GM10266 (cell line): ENCODE results near the gene MYO15A.

Experiments used
- DNase-seq: peaks from one replicate; pipeline ENCODE4 v3.0.0; 2012; ENCODE audit errors: extremely low spot score
- TF ChIP-seq, protein P1 (sequence below): IDR thresholded peaks from 2 replicates; pipeline ENCODE4 v1.5.1; 2012; ENCODE audit warnings: mild to moderate bottlenecking, low read depth; ENCODE audit not compliant: control insufficient read depth, insufficient read depth; ENCODE audit errors: missing control alignments

MYO15A gene

DNA sequence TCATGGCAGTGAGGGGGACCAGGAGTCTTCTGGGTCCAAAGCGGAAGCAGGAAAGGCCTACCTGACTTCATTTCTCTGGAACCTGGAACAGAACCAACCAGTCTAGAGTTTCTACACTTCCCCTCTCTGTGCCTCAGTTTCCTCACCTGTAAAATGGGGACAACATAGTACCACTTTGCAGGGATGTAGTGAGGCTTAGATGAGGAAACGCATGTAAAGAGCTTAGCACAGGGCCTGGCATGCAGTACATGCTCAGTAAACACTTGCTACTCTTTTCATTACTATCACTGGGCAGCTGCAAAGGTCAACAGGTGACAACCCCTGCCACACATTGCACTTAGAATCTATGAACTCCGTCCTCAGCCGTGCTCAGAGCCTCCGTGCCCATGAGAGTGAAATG is 24.2 kb downstream of the MYO15A start:
- TF ChIP-seq, protein P1, sequence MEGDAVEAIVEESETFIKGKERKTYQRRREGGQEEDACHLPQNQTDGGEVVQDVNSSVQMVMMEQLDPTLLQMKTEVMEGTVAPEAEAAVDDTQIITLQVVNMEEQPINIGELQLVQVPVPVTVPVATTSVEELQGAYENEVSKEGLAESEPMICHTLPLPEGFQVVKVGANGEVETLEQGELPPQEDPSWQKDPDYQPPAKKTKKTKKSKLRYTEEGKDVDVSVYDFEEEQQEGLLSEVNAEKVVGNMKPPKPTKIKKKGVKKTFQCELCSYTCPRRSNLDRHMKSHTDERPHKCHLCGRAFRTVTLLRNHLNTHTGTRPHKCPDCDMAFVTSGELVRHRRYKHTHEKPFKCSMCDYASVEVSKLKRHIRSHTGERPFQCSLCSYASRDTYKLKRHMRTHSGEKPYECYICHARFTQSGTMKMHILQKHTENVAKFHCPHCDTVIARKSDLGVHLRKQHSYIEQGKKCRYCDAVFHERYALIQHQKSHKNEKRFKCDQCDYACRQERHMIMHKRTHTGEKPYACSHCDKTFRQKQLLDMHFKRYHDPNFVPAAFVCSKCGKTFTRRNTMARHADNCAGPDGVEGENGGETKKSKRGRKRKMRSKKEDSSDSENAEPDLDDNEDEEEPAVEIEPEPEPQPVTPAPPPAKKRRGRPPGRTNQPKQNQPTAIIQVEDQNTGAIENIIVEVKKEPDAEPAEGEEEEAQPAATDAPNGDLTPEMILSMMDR: no peak
- no peak for DNase-seq

DNA sequence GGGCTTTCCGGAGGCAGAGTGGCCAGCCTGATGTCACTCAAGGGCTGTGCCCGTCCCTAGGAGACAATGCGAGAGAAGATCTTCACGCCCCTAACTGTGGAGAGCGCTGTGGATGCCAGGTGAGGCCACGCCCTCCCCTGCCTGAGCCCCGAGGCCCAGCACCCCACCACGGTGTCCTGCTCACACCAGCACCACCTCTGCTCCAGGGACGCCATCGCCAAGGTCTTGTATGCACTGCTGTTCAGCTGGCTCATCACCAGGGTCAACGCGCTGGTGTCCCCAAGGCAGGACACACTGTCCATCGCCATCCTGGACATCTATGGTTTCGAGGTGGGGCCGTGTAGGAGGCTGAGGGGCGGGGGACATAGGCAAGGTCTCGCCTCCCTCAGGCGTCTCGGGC is 27.8 kb downstream of the MYO15A start:
- TF ChIP-seq, protein P1: no peak
- no peak for DNase-seq

DNA sequence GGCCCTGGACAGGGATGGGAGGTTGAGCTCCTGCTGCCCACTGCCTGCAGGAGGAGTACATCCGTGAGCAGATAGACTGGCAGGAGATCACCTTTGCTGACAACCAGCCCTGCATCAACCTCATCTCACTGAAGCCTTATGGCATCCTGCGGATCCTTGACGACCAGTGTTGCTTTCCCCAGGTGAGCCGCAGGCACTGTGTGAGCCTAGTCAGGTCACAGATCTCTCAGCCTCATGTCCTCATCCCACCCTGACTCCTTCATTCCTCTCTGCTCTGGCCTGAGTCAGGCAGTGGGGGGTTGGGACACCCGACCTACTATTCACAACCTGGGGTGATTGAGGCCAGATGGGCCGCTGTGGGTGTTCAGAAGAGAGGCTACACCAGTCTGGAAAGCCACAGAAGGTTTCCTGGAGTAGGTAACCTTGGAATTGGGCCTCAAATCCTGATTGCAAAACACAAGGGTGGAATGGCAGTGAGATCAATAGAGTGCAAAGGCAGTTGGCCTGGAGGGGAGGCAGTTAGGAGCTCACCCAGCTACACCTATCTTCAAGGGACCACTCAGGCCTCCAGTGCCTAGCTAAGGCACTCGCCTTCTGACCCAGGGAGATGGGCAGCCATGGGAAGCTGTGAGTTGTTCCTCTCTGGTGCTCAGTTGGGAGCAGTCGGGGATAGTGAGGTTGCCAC is 29.7 kb downstream of the MYO15A start:
- TF ChIP-seq, protein P1: no peak

DNA sequence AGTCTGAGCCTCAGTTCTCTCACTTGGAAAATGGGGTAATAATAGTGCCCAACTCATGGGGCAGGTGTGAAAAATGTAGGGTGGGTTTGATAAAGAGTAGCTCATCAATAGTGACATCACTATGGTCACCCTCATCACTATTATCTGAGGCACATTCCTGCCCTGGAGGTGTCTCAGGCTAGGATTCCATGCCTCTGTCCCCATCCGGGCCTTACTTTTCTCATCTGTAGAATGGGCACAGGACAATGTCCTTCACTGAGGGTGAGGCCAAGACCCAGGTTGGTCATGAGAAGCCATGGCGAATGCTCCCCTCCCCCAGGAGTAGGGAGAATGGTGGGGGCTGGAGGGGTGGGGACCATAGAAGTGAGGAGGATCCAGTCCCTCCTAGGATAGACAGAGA is 30.5 kb downstream of the MYO15A start:
- TF ChIP-seq, protein P1: no peak
- DNase-seq: no peak

More for the DNA sequence above, 29.7 kb downstream of the MYO15A start:
- no peak for DNase-seq

DNA sequence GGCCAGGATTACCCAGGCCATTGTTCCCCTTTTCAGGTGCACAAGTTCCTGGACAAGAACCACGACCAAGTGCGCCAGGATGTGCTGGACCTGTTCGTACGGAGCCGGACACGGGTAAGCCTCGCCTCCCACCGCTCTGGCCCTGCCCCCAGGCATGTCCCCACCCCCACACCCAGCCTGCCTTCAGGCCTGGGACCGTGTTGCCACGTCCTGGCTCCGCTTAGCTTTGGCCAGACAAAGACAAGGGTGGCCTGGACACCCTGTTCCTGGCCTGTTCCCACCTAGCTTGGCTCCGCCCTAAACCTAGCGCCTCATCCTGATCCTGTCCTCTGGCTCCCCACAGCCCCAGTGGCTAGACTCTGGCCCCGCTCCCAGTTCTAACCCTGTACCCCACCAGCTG is 30.9 kb downstream of the MYO15A start:
- TF ChIP-seq, protein P1: no peak
- DNase-seq: no peak

DNA sequence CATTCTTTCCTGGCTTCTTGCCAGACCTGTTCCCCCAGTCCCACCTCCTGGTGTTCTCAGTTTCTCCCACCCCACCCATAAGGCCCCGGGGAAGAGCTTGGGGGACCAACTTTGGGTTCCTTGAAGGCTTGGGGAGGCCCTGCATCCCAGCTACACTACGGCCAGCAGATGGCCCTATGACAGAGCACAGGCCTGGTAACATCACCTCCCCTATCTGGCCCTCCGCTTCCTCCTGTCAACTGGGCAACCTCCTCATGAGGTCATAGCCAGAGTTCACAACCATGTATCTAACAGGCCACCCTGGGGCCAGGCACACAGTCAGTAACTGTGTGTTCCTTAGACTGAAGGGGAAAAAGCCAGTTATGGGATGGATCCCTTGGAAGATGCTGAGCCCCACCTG is 31.4 kb downstream of the MYO15A start:
- TF ChIP-seq, protein P1: peak; percentile 44
- no peak for DNase-seq

DNA sequence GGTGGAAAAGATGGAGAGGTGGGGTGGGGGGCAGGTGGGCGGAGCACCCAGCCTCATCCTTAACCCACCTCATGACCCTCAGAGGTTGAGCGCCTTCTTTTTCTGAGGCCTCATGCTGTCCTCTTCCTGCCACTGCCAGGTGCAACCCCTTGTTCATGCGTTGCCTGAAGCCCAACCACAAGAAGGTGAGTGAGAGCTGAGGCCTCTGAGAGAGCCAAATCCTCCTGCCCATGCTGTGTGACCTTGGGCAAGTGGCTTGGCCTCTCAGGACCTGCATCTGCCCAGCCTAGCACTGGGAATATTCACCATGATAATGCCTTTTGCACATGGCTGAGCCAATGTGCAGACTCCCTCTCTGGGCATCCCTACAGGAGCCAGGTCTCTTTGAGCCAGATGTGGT is 32.1 kb downstream of the MYO15A start:
- DNase-seq: no peak
- TF ChIP-seq, protein P1: no peak
